Aorta (tissue), 5 donors: Measurements from ENCODE around the gene FGF18. TPM values are rescaled to one million over a fixed set of nuclear protein-coding genes. Genes with fewer than 3 reads are reported as not detected.

Experiments used
- ATAC-seq: fragments of 200-7000 bp; cut with Tn5 transposase; one replicate; pipeline ENCODE4 v1.9.1; 2022; ENCODE audit warnings: moderate library complexity; ENCODE audit not compliant: low FRiP score
- DNase-seq, 2 donors: peaks; one replicate each; pipeline ENCODE4 v3.0.0-alpha.2; 2020
- H3K27ac ChIP-seq, 2 donors: one replicate each; pipeline ENCODE4 v1.5.1; 2013; ENCODE audit warnings: low read length in 2 of 2, mild to moderate bottlenecking in 2 of 2, moderate library complexity in 2 of 2, control low read depth in 1 of 2, inconsistent platforms in 1 of 2, low read depth in 1 of 2
- H3K27me3 ChIP-seq, 2 donors: one replicate each; pipeline ENCODE4 v1.6.1; 2013; ENCODE audit warnings: control low read depth in 1 of 2, low read length in 1 of 2, mild to moderate bottlenecking in 1 of 2, moderate library complexity in 1 of 2; ENCODE audit not compliant: insufficient read depth in 2 of 2, control insufficient read depth in 1 of 2
- H3K36me3 ChIP-seq, 2 donors: one replicate each; pipeline ENCODE4 v1.6.1; 2013; ENCODE audit warnings: control low read depth in 1 of 2, low read length in 1 of 2, mild to moderate bottlenecking in 1 of 2; ENCODE audit not compliant: insufficient read depth in 2 of 2, control insufficient read depth in 1 of 2
- H3K4me1 ChIP-seq, 2 donors: one replicate each; pipeline ENCODE4 v1.6.1; 2013; ENCODE audit warnings: low read length in 2 of 2, control low read depth in 1 of 2, mild to moderate bottlenecking in 1 of 2, moderate library complexity in 1 of 2; ENCODE audit not compliant: insufficient read depth in 2 of 2, control insufficient read depth in 1 of 2
- H3K4me3 ChIP-seq, 2 donors: one replicate each; pipeline ENCODE4 v1.5.1; 2013; ENCODE audit warnings: low read length in 2 of 2, control low read depth in 1 of 2, mild to moderate bottlenecking in 1 of 2
- H3K9me3 ChIP-seq: one replicate; pipeline ENCODE4 v1.6.1; 2013; ENCODE audit warnings: mild to moderate bottlenecking, low read length; ENCODE audit not compliant: control insufficient read depth
- WGBS, 2 donors: extraction: QIAGEN DNeasy Blood & Tissue Kit; methylation state at CpG; one replicate each; pipeline ENCODE4 v1.1.7; 2013; 5-methylcytosine and 5-hydroxymethylcytosine counted together
- intact Hi-C, 2 donors: fragments of 100-400 bp; cut with DNase I; formaldehyde crosslinking; loops; one replicate each; pipeline versions ENCODE4 v1.14.2 to v1.15.0; 2022
- polyA plus RNA-seq, 2 donors: library from polyadenylated mRNA; stranded (reverse); fragments of 200-250 nt; gene quantifications; one replicate each; pipeline ENCODE4 v1.2.3, GENCODE V29; 2013
- total RNA-seq, 2 donors: library from RNA; stranded (reverse); fragmentation: NEBNext Ultra II Directional; extraction: Animal tissue kit (Norgen Biotek cat#: 25700); gene quantifications; one replicate each; pipeline ENCODE4 v1.2.1, GENCODE V29; 2021
- donor health status: healthy with polysubstance abuse.
- donor health status: Bipolar disorder and iron deficiency.
- donor health status: DM: no; HTN: no; CAD: no.
- donor health status: DM: no; HTN: no; CAD: no.
- donor health status: DM: yes; HTN: yes; CAD: no.

FGF18 gene
- total and polyA plus RNA-seq, 4 donors = 2.1 to 15.2 (median 2.9) TPM; not detected in 1

GRCh38 chr5:171453056-171453725 is 33.7 kb downstream of the FGF18 start:
- DNase-seq = no peak
- Histone ChIP-seq H3K36me3 (no peaks in the 10 kb centered on the region), H3K27me3 (no peaks in the 10 kb centered on the region), H3K4me3 (no peak overlapping the region), H3K9me3 (no peaks in the 10 kb centered on the region), H3K4me1 (no peaks in the 10 kb centered on the region), H3K27ac (no peak overlapping the region)
- intact Hi-C loops = loop anchor here in 1 of 2 donors (5.0 kb wide), 1 partner anchor 39 kb away; no protein-coding TSS in a partner anchor
- no peak for ATAC-seq
- 93 to 95% methylated on average over 11 of the region's 11 CpGs for WGBS, 2 donors

- WGBS, 2 donors = 95% methylated on average over 2 of the region's 2 CpGs
- no peak overlapping the region for H3K4me3 ChIP-seq
- intact Hi-C loops = loop anchor here in 1 of 2 donors (5.0 kb wide), 1 partner anchor 38 kb away; no protein-coding TSS in a partner anchor
- H3K27me3 ChIP-seq = no peaks in the 10 kb centered on the region
- H3K36me3 ChIP-seq = no peaks in the 10 kb centered on the region
- no peak for DNase-seq
- H3K27ac ChIP-seq = no peak overlapping the region
- H3K4me1 ChIP-seq = no peaks in the 10 kb centered on the region
- ATAC-seq = no peak
- no peaks in the 10 kb centered on the region for H3K9me3 ChIP-seq
Observed at GRCh38 chr5:171453988-171454387, 34.5 kb downstream of the FGF18 start.

- no peak overlapping the region for H3K27ac ChIP-seq
- ATAC-seq = no peak
- 78 to 84% methylated on average over 10 of the region's 10 CpGs for WGBS, 2 donors
- intact Hi-C loops = loop anchor here in 1 of 2 donors (5.0 kb wide), 1 partner anchor 38 kb away; no protein-coding TSS in a partner anchor
- H3K27me3 ChIP-seq = no peaks in the 10 kb centered on the region
- DNase-seq = no peak
- no peak overlapping the region for H3K4me3 ChIP-seq
- no peaks in the 10 kb centered on the region for H3K36me3 ChIP-seq
- H3K9me3 ChIP-seq = no peaks in the 10 kb centered on the region
- H3K4me1 ChIP-seq = no peaks in the 10 kb centered on the region
Observed at GRCh38 chr5:171454549-171454948, 35.1 kb downstream of the FGF18 start.

- H3K27me3 ChIP-seq = no peaks in the 10 kb centered on the region
- no peak overlapping the region for H3K4me3 ChIP-seq
- H3K9me3 ChIP-seq = no peaks in the 10 kb centered on the region
- H3K36me3 ChIP-seq = no peaks in the 10 kb centered on the region
- no peaks in the 10 kb centered on the region for H3K4me1 ChIP-seq
- intact Hi-C loops = no loop called here
- 92 to 93% methylated on average over 2 of the region's 2 CpGs for WGBS, 2 donors
- no peak overlapping the region for H3K27ac ChIP-seq
- ATAC-seq = no peak
- no peak for DNase-seq
Observed at GRCh38 chr5:171455522-171455921, 36.1 kb downstream of the FGF18 start.

- DNase-seq (no peak), ATAC-seq (no peak)
- Histone ChIP-seq H3K27ac (no peak overlapping the region), H3K9me3 (no peaks in the 10 kb centered on the region), H3K27me3 (no peaks in the 10 kb centered on the region), H3K4me1 (no peaks in the 10 kb centered on the region), H3K36me3 (no peaks in the 10 kb centered on the region), H3K4me3 (no peak overlapping the region)
- intact Hi-C loops = no loop called here
- WGBS, 2 donors = 93 to 95% methylated on average over 25 of the region's 25 CpGs
Observed at GRCh38 chr5:171457208-171457981, 37.9 kb downstream of the FGF18 start.

- 86 to 94% methylated on average over 6 of the region's 6 CpGs for WGBS, 2 donors
- intact Hi-C loops = no loop called here
- no peak for ATAC-seq
Observed at GRCh38 chr5:171459839-171460238, 40.4 kb downstream of the FGF18 start.

GRCh38 chr5:171462136-171462927 is 42.9 kb downstream of the FGF18 start:
- no peak overlapping the region for H3K27ac ChIP-seq
- intact Hi-C loops = no loop called here

More at GRCh38 chr5:171459839-171460238, 40.4 kb downstream of the FGF18 start:
- Histone ChIP-seq H3K9me3 (no peaks in the 10 kb centered on the region), H3K4me3 (no peak overlapping the region), H3K27ac (no peak overlapping the region), H3K27me3 (no peaks in the 10 kb centered on the region), H3K4me1 (no peaks in the 10 kb centered on the region), H3K36me3 (no peaks in the 10 kb centered on the region)
- peak in 1 of 2 donors; percentile 9 for DNase-seq

GRCh38 chr5:171462928-171463861 is 43.7 kb downstream of the FGF18 start:
- Histone ChIP-seq H3K4me1 (no peaks in the 10 kb centered on the region), H3K4me3 (no peak overlapping the region), H3K27ac (no peak overlapping the region), H3K27me3 (no peaks in the 10 kb centered on the region), H3K36me3 (no peaks in the 10 kb centered on the region), H3K9me3 (no peaks in the 10 kb centered on the region)
- intact Hi-C loops = no loop called here
- ATAC-seq = no peak
- DNase-seq = no peak
- WGBS, 2 donors = 89 to 95% methylated on average over 11 of the region's 11 CpGs

More at GRCh38 chr5:171462136-171462927, 42.9 kb downstream of the FGF18 start:
- WGBS, 2 donors = 84 to 88% methylated on average over 15 of the region's 15 CpGs
- ATAC-seq = no peak
- no peak overlapping the region for H3K4me3 ChIP-seq
- H3K9me3 ChIP-seq = no peaks in the 10 kb centered on the region
- H3K4me1 ChIP-seq = no peaks in the 10 kb centered on the region
- peak in 1 of 2 donors; percentile 70 for DNase-seq
- no peaks in the 10 kb centered on the region for H3K27me3 ChIP-seq
- H3K36me3 ChIP-seq = no peaks in the 10 kb centered on the region
